GM21360 (cell line): Measurements from ENCODE around the gene IRF6.
A peak's percentile ranks its signal among the peaks of the same experiment; 100 is the strongest.

Source experiments
- ATAC-seq: cut with Tn5 transposase; IDR thresholded peaks from one replicate; pipeline ENCODE4 v1.9.1; 2021; ENCODE audit warnings: mild to moderate bottlenecking, moderate library complexity; ENCODE audit not compliant: unreplicated experiment

Gene IRF6

GRCh38 chr1:209761011-209761635, 44.8 kb downstream of the IRF6 start:
- ATAC-seq, result no peak

GRCh38 chr1:209759829-209760359, 46.0 kb downstream of the IRF6 start:
- no peak for ATAC-seq

- ATAC-seq, result no peak
Measured at GRCh38 chr1:209758400-209758799, 47.5 kb downstream of the IRF6 start.

GRCh38 chr1:209756615-209757445, 49.1 kb downstream of the IRF6 start:
- ATAC-seq, result peak; percentile 27

- ATAC-seq, result peak; percentile 75
Measured at GRCh38 chr1:209755926-209756614, 49.9 kb downstream of the IRF6 start, which contains the start of gene TRAF3IP3. TSS of gene TRAF3IP3 (plus strand) at chr1:209756053. CDS start at chr1:209760040, 3,987 bp downstream.

- ATAC-seq, result no peak
Measured at GRCh38 chr1:209755256-209755655, 50.7 kb downstream of the IRF6 start.

- ATAC-seq, result no peak
Measured at GRCh38 chr1:209752890-209753289, 53.1 kb downstream of the IRF6 start.

- peak; percentile 56 for ATAC-seq
Measured at GRCh38 chr1:209751627-209752231, 54.2 kb downstream of the IRF6 start.

GRCh38 chr1:209749670-209750323, 56.1 kb downstream of the IRF6 start:
- ATAC-seq, result no peak

- ATAC-seq, result no peak
Measured at GRCh38 chr1:209749205-209749604, 56.7 kb downstream of the IRF6 start.

GRCh38 chr1:209748620-209749019, 57.3 kb downstream of the IRF6 start:
- ATAC-seq, result no peak

- ATAC-seq, result peak; percentile 46
Measured at GRCh38 chr1:209747580-209748262, 58.2 kb downstream of the IRF6 start.

- ATAC-seq, result no peak
Measured at GRCh38 chr1:209746451-209747165, 59.3 kb downstream of the IRF6 start.

- no peak for ATAC-seq
Measured at GRCh38 chr1:209743145-209743482, 62.8 kb downstream of the IRF6 start.

GRCh38 chr1:209742409-209743144, 63.4 kb downstream of the IRF6 start:
- ATAC-seq, result no peak

GRCh38 chr1:209741889-209742288, 64.1 kb downstream of the IRF6 start:
- ATAC-seq, result no peak

GRCh38 chr1:209741193-209741592, 64.7 kb downstream of the IRF6 start:
- no peak for ATAC-seq

GRCh38 chr1:209738270-209738669, 67.7 kb downstream of the IRF6 start:
- ATAC-seq, result no peak

- ATAC-seq, result no peak
Measured at GRCh38 chr1:209737118-209737505, 68.8 kb downstream of the IRF6 start.
